Peyer's patch (tissue), 4 donors: ENCODE results near the gene WDFY4.

Source experiments
- POLR2A ChIP-seq, 2 donors: fragments of 450-650 bp; IDR thresholded peaks; one replicate each; pipeline ENCODE4 v1.5.1; 2017; ENCODE audit warnings: antibody characterized with exemption in 2 of 2, mild to moderate bottlenecking in 2 of 2, moderate library complexity in 2 of 2
- TF ChIP-seq, protein P1 (sequence below), 6 experiments: fragments of 450-650 bp in 4 of 6; fragments of 200-600 bp in 2 of 6; sonication (generic) in 1 of 6; IDR thresholded peaks; one replicate each; pipeline ENCODE4 v1.5.1; 2017 to 2019; ENCODE audit warnings: antibody characterized with exemption in 6 of 6, mild to moderate bottlenecking in 3 of 6, moderate library complexity in 1 of 6

DNA sequence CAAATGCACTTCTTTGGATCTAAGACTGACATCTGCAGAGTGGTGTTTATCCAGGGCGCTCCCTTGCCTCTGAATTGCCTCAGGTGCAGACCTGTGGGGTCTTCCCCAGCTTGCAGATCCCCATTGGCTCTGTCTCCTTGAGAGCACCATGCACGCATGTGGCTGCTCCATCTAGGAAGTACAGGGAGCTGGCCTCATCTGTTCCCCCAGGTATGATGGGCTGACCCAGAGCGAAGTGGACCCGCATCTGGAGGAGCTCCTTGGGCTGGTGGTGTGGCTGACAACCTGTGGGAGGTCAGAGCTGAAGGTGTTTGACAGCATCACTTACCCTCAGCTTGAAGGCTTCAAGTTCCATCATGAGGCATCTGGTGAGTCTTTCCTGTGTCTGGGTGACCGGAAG is 44.5 kb downstream of the WDFY4 start:
- TF ChIP-seq, protein P1, sequence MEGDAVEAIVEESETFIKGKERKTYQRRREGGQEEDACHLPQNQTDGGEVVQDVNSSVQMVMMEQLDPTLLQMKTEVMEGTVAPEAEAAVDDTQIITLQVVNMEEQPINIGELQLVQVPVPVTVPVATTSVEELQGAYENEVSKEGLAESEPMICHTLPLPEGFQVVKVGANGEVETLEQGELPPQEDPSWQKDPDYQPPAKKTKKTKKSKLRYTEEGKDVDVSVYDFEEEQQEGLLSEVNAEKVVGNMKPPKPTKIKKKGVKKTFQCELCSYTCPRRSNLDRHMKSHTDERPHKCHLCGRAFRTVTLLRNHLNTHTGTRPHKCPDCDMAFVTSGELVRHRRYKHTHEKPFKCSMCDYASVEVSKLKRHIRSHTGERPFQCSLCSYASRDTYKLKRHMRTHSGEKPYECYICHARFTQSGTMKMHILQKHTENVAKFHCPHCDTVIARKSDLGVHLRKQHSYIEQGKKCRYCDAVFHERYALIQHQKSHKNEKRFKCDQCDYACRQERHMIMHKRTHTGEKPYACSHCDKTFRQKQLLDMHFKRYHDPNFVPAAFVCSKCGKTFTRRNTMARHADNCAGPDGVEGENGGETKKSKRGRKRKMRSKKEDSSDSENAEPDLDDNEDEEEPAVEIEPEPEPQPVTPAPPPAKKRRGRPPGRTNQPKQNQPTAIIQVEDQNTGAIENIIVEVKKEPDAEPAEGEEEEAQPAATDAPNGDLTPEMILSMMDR (IDR thresholded peaks at IDR 0.05): no peak
- TF ChIP-seq POLR2A (IDR thresholded peaks at IDR 0.05): no peak
